Keratinocyte (primary cell): ENCODE results near the gene HHATL. TPM values are rescaled to one million over a fixed set of nuclear protein-coding genes. Genes with fewer than 3 reads are reported as not detected.

Experiments used
- DNase-seq: peaks from one replicate; pipeline ENCODE4 v3.0.0-alpha.2; 2011; ENCODE audit warnings: low read depth, missing footprints, low spot score
- FAIRE-seq: peaks from 2 replicates; lab custom pipeline; 2011; peaks lifted over from hg19 to GRCh38; lab: Jason Lieb, UNC
- H2AFZ ChIP-seq: 2 replicates; pipeline ENCODE4 v1.6.0; 2012; ENCODE audit warnings: low read length, control low read depth, inconsistent platforms; ENCODE audit not compliant: control insufficient read depth
- H3K27ac ChIP-seq: 2 replicates; pipeline ENCODE4 v1.5.1; 2011; ENCODE audit warnings: low read length; ENCODE audit not compliant: control insufficient read depth, insufficient read depth
- H3K27me3 ChIP-seq: 3 replicates; pipeline ENCODE4 v1.6.0; 2011; ENCODE audit warnings: low read length; ENCODE audit not compliant: control insufficient read depth, insufficient read depth; ENCODE audit errors: extremely low read depth
- H3K36me3 ChIP-seq, 2 experiments: 2 replicates in 1 of 2; 3 replicates in 1 of 2; pipeline ENCODE4 v1.5.1; 2011; ENCODE audit warnings: low read length in 2 of 2, mild to moderate bottlenecking in 1 of 2; ENCODE audit not compliant: control insufficient read depth in 2 of 2, insufficient read depth in 2 of 2; ENCODE audit errors: extremely low read depth in 1 of 2
- H3K4me1 ChIP-seq: 3 replicates; pipeline ENCODE4 v1.5.1; 2011; ENCODE audit warnings: low read length; ENCODE audit not compliant: control insufficient read depth, insufficient read depth; ENCODE audit errors: extremely low read depth
- H3K4me2 ChIP-seq: 3 replicates; pipeline ENCODE4 v1.6.0; 2011; ENCODE audit warnings: low read depth, low read length; ENCODE audit not compliant: control insufficient read depth, insufficient read depth; ENCODE audit errors: extremely low read depth
- H3K4me3 ChIP-seq, 3 experiments: fragments of 200-600 bp in 1 of 3; sonication (generic) in 1 of 3; 2 replicates in 2 of 3; 3 replicates in 1 of 3; pipeline ENCODE4 v1.5.1; 2011 to 2016; ENCODE audit warnings: low read length in 3 of 3, mild to moderate bottlenecking in 3 of 3, control low read depth in 2 of 3, inconsistent platforms in 1 of 3, low read depth in 1 of 3, mixed read lengths in 1 of 3, mixed run types in 1 of 3, moderate library complexity in 1 of 3; ENCODE audit not compliant: control insufficient read depth in 2 of 3, insufficient read depth in 2 of 3; ENCODE audit errors: extremely low read depth in 1 of 3
- H3K79me2 ChIP-seq: 2 replicates; pipeline ENCODE4 v1.6.0; 2012; ENCODE audit warnings: low read length; ENCODE audit not compliant: control insufficient read depth, insufficient read depth
- H3K9ac ChIP-seq: 3 replicates; pipeline ENCODE4 v1.6.0; 2011; ENCODE audit warnings: low read length; ENCODE audit not compliant: control insufficient read depth, insufficient read depth; ENCODE audit errors: extremely low read depth
- H3K9me1 ChIP-seq: 3 replicates; pipeline ENCODE4 v1.6.0; 2011; ENCODE audit warnings: low read length; ENCODE audit not compliant: control insufficient read depth, insufficient read depth; ENCODE audit errors: extremely low read depth
- H3K9me3 ChIP-seq: 2 replicates; pipeline ENCODE4 v1.5.1; 2012; ENCODE audit warnings: low read depth, low read length; ENCODE audit not compliant: control insufficient read depth
- H4K20me1 ChIP-seq: 3 replicates; pipeline ENCODE4 v1.6.0; 2011; ENCODE audit warnings: low read length; ENCODE audit not compliant: control insufficient read depth, insufficient read depth; ENCODE audit errors: extremely low read depth
- EZH2 ChIP-seq: IDR thresholded peaks from one replicate; pipeline ENCODE4 v1.6.1; 2012; ENCODE audit warnings: inconsistent platforms, mild to moderate bottlenecking, low read length, moderate library complexity
- dilution Hi-C: fragments of 300-500 bp; cut with MboI; formaldehyde crosslinking; loops from one replicate; pipeline ENCODE4 v1.7.0; 2020; ENCODE audit warnings: low sequenced_read_pairs; ENCODE audit not compliant: extremely low pct_ligation_motif_present
- polyA plus RNA-seq, 5 experiments: library from polyadenylated mRNA; depleted of rRNA in 3 of 5; stranded (reverse) in 3 of 5; stranded (forward) in 1 of 5; unstranded in 1 of 5; fragments of >200 nt; gene quantifications; 1 replicate in 1 of 5; 2 replicates in 3 of 5; 3 replicates in 1 of 5; pipeline versions ENCODE4 v1.2.1 to v1.2.3, GENCODE V29; 2011 to 2012; ENCODE audit warnings: missing spikeins in 2 of 5, low read depth in 1 of 5, low replicate concordance in 1 of 5
- TF ChIP-seq, protein P1 (sequence below), 3 experiments: IDR thresholded peaks in 1 of 3; conservative IDR thresholded peaks in 1 of 3; optimal IDR thresholded peaks in 1 of 3; 2 replicates in 2 of 3; 3 replicates in 1 of 3; pipeline versions ENCODE3 to v1.5.1; 2011; ENCODE audit warnings: low read length in 3 of 3, mild to moderate bottlenecking in 3 of 3, moderate library complexity in 2 of 3, control low read depth in 1 of 3, inconsistent platforms in 1 of 3; ENCODE audit not compliant: insufficient read depth in 2 of 3; ENCODE audit errors: extremely low read depth in 1 of 3

The HHATL gene
- polyA plus RNA-seq, 1 donor (not counting 4 experiments of a cell fraction or from before 2014, with no cell fraction given): not detected

DNA sequence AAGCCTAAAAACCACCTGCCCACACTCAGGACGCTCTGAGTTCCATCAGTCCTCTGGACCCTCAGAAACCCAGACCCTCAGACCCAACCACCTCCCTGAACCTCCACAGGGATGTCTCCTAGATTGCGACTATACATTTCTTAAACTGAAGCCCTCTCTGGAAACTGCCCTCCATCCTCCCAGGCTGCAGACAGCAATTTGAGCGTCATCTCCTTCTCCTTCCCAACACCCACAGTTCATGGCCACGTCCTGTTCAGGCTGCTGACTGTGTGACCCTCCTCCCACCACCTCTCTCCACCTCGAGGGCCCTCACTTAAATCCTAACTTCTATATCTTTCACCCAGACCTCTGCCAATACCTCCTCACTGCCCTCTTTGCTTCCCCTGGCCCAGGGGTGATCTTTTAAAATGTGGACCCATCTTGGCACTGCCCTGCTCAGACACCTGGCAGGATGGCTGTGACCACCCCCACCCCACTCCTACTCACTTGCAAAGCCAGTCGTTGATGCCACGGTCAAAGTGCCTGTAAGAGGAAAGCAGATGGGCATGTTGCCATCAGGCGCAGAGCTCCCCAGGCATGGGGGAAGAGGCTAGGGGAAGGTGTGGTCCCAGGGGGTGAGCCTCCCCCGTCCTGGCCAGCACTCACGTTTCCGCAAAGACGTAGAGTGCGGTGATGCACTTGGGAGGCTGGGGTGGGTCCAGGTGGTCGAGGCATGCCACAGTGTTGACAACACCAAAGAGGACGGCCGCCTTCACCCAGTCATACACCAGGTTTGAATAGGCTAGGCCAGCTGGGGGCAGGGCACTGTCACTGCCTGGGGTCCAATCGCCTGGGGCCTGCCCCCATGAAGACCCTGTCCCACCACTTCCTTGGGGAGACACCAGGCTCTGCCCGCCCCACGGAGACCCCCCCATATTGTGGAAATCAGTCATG lies 6.0 kb downstream of the HHATL start:
- Histone ChIP-seq H3K4me3 (no peak overlapping the region), H3K9me1 (no peaks in the 10 kb centered on the region), H4K20me1 (no peaks in the 10 kb centered on the region), H3K36me3 (no peaks in the 10 kb centered on the region), H3K27me3 (peaks cover 6% of the 10 kb centered on the region), H3K9ac (no peak overlapping the region), H3K4me1 (no peaks in the 10 kb centered on the region), H3K4me2 (no peak overlapping the region), H2AFZ (no peak overlapping the region), H3K79me2 (no peaks in the 10 kb centered on the region), H3K9me3 (no peaks in the 10 kb centered on the region), H3K27ac (no peak overlapping the region)
- DNase-seq (no peak), FAIRE-seq (no peak)
- TF ChIP-seq, protein P1, sequence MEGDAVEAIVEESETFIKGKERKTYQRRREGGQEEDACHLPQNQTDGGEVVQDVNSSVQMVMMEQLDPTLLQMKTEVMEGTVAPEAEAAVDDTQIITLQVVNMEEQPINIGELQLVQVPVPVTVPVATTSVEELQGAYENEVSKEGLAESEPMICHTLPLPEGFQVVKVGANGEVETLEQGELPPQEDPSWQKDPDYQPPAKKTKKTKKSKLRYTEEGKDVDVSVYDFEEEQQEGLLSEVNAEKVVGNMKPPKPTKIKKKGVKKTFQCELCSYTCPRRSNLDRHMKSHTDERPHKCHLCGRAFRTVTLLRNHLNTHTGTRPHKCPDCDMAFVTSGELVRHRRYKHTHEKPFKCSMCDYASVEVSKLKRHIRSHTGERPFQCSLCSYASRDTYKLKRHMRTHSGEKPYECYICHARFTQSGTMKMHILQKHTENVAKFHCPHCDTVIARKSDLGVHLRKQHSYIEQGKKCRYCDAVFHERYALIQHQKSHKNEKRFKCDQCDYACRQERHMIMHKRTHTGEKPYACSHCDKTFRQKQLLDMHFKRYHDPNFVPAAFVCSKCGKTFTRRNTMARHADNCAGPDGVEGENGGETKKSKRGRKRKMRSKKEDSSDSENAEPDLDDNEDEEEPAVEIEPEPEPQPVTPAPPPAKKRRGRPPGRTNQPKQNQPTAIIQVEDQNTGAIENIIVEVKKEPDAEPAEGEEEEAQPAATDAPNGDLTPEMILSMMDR (optimal IDR thresholded peaks at IDR 0.05 in 1 of 3, IDR thresholded peaks at IDR 0.05 in 1 of 3, conservative IDR thresholded peaks at IDR 0.05 in 1 of 3; ENCODE audit: extremely low read depth in 1 of 3, insufficient read depth in 2 of 3, low read length in 3 of 3): no peak
- no peak for TF ChIP-seq EZH2
- dilution Hi-C loops: no loop called here

DNA sequence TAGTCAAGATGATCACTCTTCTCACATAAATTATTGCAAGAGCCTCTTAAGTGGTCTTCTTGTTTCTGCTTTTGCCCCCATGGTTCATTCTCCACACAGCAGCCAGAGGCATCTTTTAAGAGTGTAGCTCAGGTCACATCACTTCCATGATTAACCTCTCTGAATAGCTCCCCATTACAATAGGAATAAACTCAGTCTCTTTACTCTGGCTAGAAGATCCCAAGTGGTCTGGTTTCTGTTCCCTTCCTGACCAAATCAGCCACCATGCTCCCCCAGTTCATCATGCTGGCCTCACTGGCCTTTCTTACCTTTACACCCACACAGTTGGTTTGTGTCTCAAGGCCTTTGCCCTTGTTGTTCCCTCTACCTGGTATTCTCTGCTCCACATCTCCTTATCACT lies 8.2 kb downstream of the HHATL start:
- DNase-seq (no peak), FAIRE-seq (no peak)
- TF ChIP-seq EZH2: no peak
- TF ChIP-seq, protein P1 (optimal IDR thresholded peaks at IDR 0.05 in 1 of 3, IDR thresholded peaks at IDR 0.05 in 1 of 3, conservative IDR thresholded peaks at IDR 0.05 in 1 of 3; ENCODE audit: extremely low read depth in 1 of 3, insufficient read depth in 2 of 3, low read length in 3 of 3): no peak
- Histone ChIP-seq H3K27ac (no peak overlapping the region), H3K4me2 (no peak overlapping the region), H3K9me1 (no peaks in the 10 kb centered on the region), H3K4me1 (no peaks in the 10 kb centered on the region), H3K36me3 (no peaks in the 10 kb centered on the region), H3K79me2 (no peaks in the 10 kb centered on the region), H3K27me3 (peaks cover 6% of the 10 kb centered on the region), H2AFZ (no peak overlapping the region), H4K20me1 (no peaks in the 10 kb centered on the region), H3K4me3 (no peak overlapping the region), H3K9ac (no peak overlapping the region), H3K9me3 (no peaks in the 10 kb centered on the region)
- dilution Hi-C loops: no loop called here
